Esophagus (tissue), 2 donors: ENCODE results near the gene HOXB2. TPM values are rescaled to one million over a fixed set of nuclear protein-coding genes. Genes with fewer than 3 reads are reported as not detected.

ENCODE experiments used
- H3K27ac ChIP-seq, 2 donors: one replicate each; pipeline ENCODE4 v1.5.1; 2013; ENCODE audit warnings: low read depth in 2 of 2, mild to moderate bottlenecking in 2 of 2, inconsistent platforms in 1 of 2, low read length in 1 of 2, moderate library complexity in 1 of 2
- H3K27me3 ChIP-seq, 2 donors: one replicate each; pipeline ENCODE4 v1.6.1; 2013; ENCODE audit warnings: low read length in 2 of 2, control low read depth in 1 of 2, mild to moderate bottlenecking in 1 of 2; ENCODE audit not compliant: insufficient read depth in 2 of 2, control insufficient read depth in 1 of 2
- H3K36me3 ChIP-seq, 2 donors: one replicate each; pipeline ENCODE4 v1.6.1; 2013; ENCODE audit warnings: low read length in 1 of 2; ENCODE audit not compliant: control insufficient read depth in 2 of 2, insufficient read depth in 2 of 2
- H3K4me1 ChIP-seq, 2 donors: one replicate each; pipeline ENCODE4 v1.6.1; 2013; ENCODE audit warnings: low read length in 1 of 2; ENCODE audit not compliant: control insufficient read depth in 2 of 2, insufficient read depth in 2 of 2
- H3K4me3 ChIP-seq, 2 donors: one replicate each; pipeline ENCODE4 v1.5.1; 2013; ENCODE audit warnings: low read length in 2 of 2, mild to moderate bottlenecking in 2 of 2, low read depth in 1 of 2, moderate library complexity in 1 of 2
- H3K9me3 ChIP-seq, 2 donors: one replicate each; pipeline ENCODE4 v1.6.1; 2013; ENCODE audit warnings: mild to moderate bottlenecking in 2 of 2, low read depth in 1 of 2, low read length in 1 of 2, moderate library complexity in 1 of 2; ENCODE audit not compliant: control insufficient read depth in 2 of 2, insufficient read depth in 1 of 2
- WGBS, 2 donors: extraction: QIAGEN DNeasy Blood & Tissue Kit; methylation state at CpG; one replicate each; pipeline ENCODE4 v1.1.7; 2013; 5-methylcytosine and 5-hydroxymethylcytosine counted together
- polyA plus RNA-seq, 2 donors: library from polyadenylated mRNA; stranded (reverse); fragments of 200-250 nt; gene quantifications; one replicate each; pipeline ENCODE4 v1.2.3, GENCODE V29; 2013
- donor health status: healthy with polysubstance abuse.
- donor health status: Bipolar disorder and iron deficiency.

HOXB2 gene
- polyA plus RNA-seq, 2 donors, result 11.3 to 18.9 TPM

GRCh38 chr17:48549914-48550501 lies 5.1 kb upstream of the HOXB2 start:
- H3K4me3 ChIP-seq, result peak overlapping the region in 1 of 2 donors; percentile 22
- peak overlapping the region; percentile 55 to 64 for H3K27ac ChIP-seq
- peaks cover 0 to 3% of the 10 kb centered on the region in 2 donors for H3K4me1 ChIP-seq
- H3K9me3 ChIP-seq, result no peaks in the 10 kb centered on the region
- peaks cover 0 to 6% of the 10 kb centered on the region in 2 donors for H3K36me3 ChIP-seq
- 62 to 66% methylated on average over 18 of the region's 18 CpGs for WGBS, 2 donors
- no peaks in the 10 kb centered on the region for H3K27me3 ChIP-seq

GRCh38 chr17:48549281-48549630 lies 4.3 kb upstream of the HOXB2 start:
- H3K4me3 ChIP-seq, result no peak overlapping the region
- no peaks in the 10 kb centered on the region for H3K27me3 ChIP-seq
- WGBS, 2 donors, result 43 to 56% methylated on average over 3 of the region's 3 CpGs
- peak overlapping the region; percentile 20 to 54 for H3K27ac ChIP-seq
- H3K4me1 ChIP-seq, result peaks cover 0 to 3% of the 10 kb centered on the region in 2 donors
- H3K36me3 ChIP-seq, result peaks cover 0 to 6% of the 10 kb centered on the region in 2 donors
- H3K9me3 ChIP-seq, result no peaks in the 10 kb centered on the region

- WGBS, 2 donors, result 38 to 52% methylated on average over 6 of the region's 6 CpGs
- peaks cover 0 to 6% of the 10 kb centered on the region in 2 donors for H3K36me3 ChIP-seq
- H3K4me3 ChIP-seq, result peak overlapping the region in 1 of 2 donors; percentile 17
- H3K27ac ChIP-seq, result peak overlapping the region; percentile 85 to 88
- H3K27me3 ChIP-seq, result no peaks in the 10 kb centered on the region
- peaks cover 0 to 3% of the 10 kb centered on the region in 2 donors for H3K4me1 ChIP-seq
- no peaks in the 10 kb centered on the region for H3K9me3 ChIP-seq
Measured at GRCh38 chr17:48548523-48549280, 3.8 kb upstream of the HOXB2 start.

GRCh38 chr17:48547808-48548522 lies 3.1 kb upstream of the HOXB2 start:
- peaks cover 0 to 3% of the 10 kb centered on the region in 2 donors for H3K4me1 ChIP-seq
- H3K27me3 ChIP-seq, result no peaks in the 10 kb centered on the region
- WGBS, 2 donors, result 32 to 33% methylated on average over 24 of the region's 24 CpGs
- peaks cover 0 to 6% of the 10 kb centered on the region in 2 donors for H3K36me3 ChIP-seq
- H3K4me3 ChIP-seq, result peak overlapping the region in 1 of 2 donors; percentile 17
- H3K9me3 ChIP-seq, result no peaks in the 10 kb centered on the region
- peak overlapping the region; percentile 87 to 88 for H3K27ac ChIP-seq

- Histone ChIP-seq H3K27me3 (no peaks in the 10 kb centered on the region), H3K4me3 (peak overlapping the region in 1 of 2 donors; percentile 17), H3K9me3 (no peaks in the 10 kb centered on the region), H3K4me1 (peaks cover 0 to 2% of the 10 kb centered on the region in 2 donors), H3K36me3 (peaks cover 0 to 6% of the 10 kb centered on the region in 2 donors), H3K27ac (peak overlapping the region; percentile 88 to 90)
- 22 to 37% methylated on average over 10 of the region's 10 CpGs for WGBS, 2 donors
Measured at GRCh38 chr17:48546924-48547807, 2.3 kb upstream of the HOXB2 start.

GRCh38 chr17:48546137-48546923 lies 1.4 kb upstream of the HOXB2 start:
- H3K36me3 ChIP-seq, result peaks cover 0 to 6% of the 10 kb centered on the region in 2 donors
- 31 to 38% methylated on average over 10 of the region's 10 CpGs for WGBS, 2 donors
- H3K27ac ChIP-seq, result peak overlapping the region; percentile 88 to 90
- H3K4me3 ChIP-seq, result peak overlapping the region in 1 of 2 donors; percentile 17
- H3K4me1 ChIP-seq, result no peaks in the 10 kb centered on the region
- no peaks in the 10 kb centered on the region for H3K9me3 ChIP-seq
- H3K27me3 ChIP-seq, result no peaks in the 10 kb centered on the region

GRCh38 chr17:48545539-48545938 lies 630 bp upstream of the HOXB2 start:
- Histone ChIP-seq H3K36me3 (peaks cover 0 to 3% of the 10 kb centered on the region in 2 donors), H3K4me1 (no peaks in the 10 kb centered on the region), H3K27ac (peak overlapping the region; percentile 72 to 96), H3K4me3 (no peak overlapping the region), H3K27me3 (no peaks in the 10 kb centered on the region), H3K9me3 (no peaks in the 10 kb centered on the region)
- 89 to 94% methylated on average over 1 of the region's 1 CpG for WGBS, 2 donors

GRCh38 chr17:48544349-48545021 lies 424 bp downstream of the HOXB2 start:
- no peaks in the 10 kb centered on the region for H3K9me3 ChIP-seq
- H3K4me1 ChIP-seq, result no peaks in the 10 kb centered on the region
- no peaks in the 10 kb centered on the region for H3K36me3 ChIP-seq
- H3K4me3 ChIP-seq, result peak overlapping the region; percentile 77 to 83
- H3K27ac ChIP-seq, result peak overlapping the region; percentile 91 to 96
- H3K27me3 ChIP-seq, result no peaks in the 10 kb centered on the region
- WGBS, 2 donors, result 3 to 8% methylated on average over 38 of the region's 38 CpGs
